Limb (tissue), 2 donors: ENCODE data around the gene ODAPH.

Experiments
- DNase-seq, 2 donors: peaks; one replicate each; pipeline ENCODE4 v3.0.0-alpha.2; 2016; ENCODE audit errors: extremely low spot score in 2 of 2

Gene ODAPH

GRCh38 chr4:75544870-75545269, 11.0 kb upstream of the ODAPH start:
- DNase-seq, result no peak

GRCh38 chr4:75545526-75545925, 10.3 kb upstream of the ODAPH start:
- no peak for DNase-seq

GRCh38 chr4:75547647-75548387, 8.0 kb upstream of the ODAPH start:
- peak in 1 of 2 donors; percentile 31 for DNase-seq

- no peak for DNase-seq
Observed at GRCh38 chr4:75549019-75549418, 6.8 kb upstream of the ODAPH start.

GRCh38 chr4:75552452-75552851, 3.4 kb upstream of the ODAPH start:
- DNase-seq, result no peak

GRCh38 chr4:75557696-75558095, 1.8 kb downstream of the ODAPH start:
- DNase-seq, result no peak

GRCh38 chr4:75561789-75562188, 5.9 kb downstream of the ODAPH start:
- DNase-seq, result no peak

- DNase-seq, result no peak
Observed at GRCh38 chr4:75564023-75564422, 8.2 kb downstream of the ODAPH start.

- DNase-seq, result no peak
Observed at GRCh38 chr4:75565481-75565880, 9.6 kb downstream of the ODAPH start.

- DNase-seq, result no peak
Observed at GRCh38 chr4:75566911-75567310, 11.0 kb downstream of the ODAPH start.

- DNase-seq, result no peak
Observed at GRCh38 chr4:75567725-75568124, 11.9 kb downstream of the ODAPH start.

- DNase-seq, result no peak
Observed at GRCh38 chr4:75584067-75584466, 28.2 kb downstream of the ODAPH start.

GRCh38 chr4:75593393-75593792, 37.5 kb downstream of the ODAPH start:
- no peak for DNase-seq

- no peak for DNase-seq
Observed at GRCh38 chr4:75596061-75596460, 40.2 kb downstream of the ODAPH start.

- no peak for DNase-seq
Observed at GRCh38 chr4:75598390-75598789, 42.5 kb downstream of the ODAPH start.

GRCh38 chr4:75599647-75600046, 43.8 kb downstream of the ODAPH start:
- DNase-seq, result no peak

GRCh38 chr4:75605928-75606327, 50.1 kb downstream of the ODAPH start:
- DNase-seq, result no peak

- no peak for DNase-seq
Observed at GRCh38 chr4:75612306-75612705, 56.4 kb downstream of the ODAPH start.
